Ovary (tissue), 3 donors: ENCODE results near the gene CPN2.

Experiments
- EP300 ChIP-seq: sonication (generic); formaldehyde crosslinking; IDR thresholded peaks from one replicate; pipeline ENCODE4 v1.6.1; 2017; ENCODE audit warnings: antibody characterized with exemption
- POLR2A ChIP-seq: fragments of 450-650 bp; IDR thresholded peaks from one replicate; pipeline ENCODE4 v1.6.1; 2017; ENCODE audit warnings: antibody characterized with exemption, mild to moderate bottlenecking, moderate library complexity
- TF ChIP-seq, protein P1 (sequence below), 3 donors: fragments of 450-650 bp in 2 of 3; fragments of 200-600 bp in 1 of 3; IDR thresholded peaks; one replicate each; pipeline versions ENCODE4 v1.5.1 to v1.8.0; 2016 to 2022; ENCODE audit warnings: antibody characterized with exemption in 3 of 3, mild to moderate bottlenecking in 1 of 3
- donor health status: DM: no; HTN: no; CAD: no.

DNA sequence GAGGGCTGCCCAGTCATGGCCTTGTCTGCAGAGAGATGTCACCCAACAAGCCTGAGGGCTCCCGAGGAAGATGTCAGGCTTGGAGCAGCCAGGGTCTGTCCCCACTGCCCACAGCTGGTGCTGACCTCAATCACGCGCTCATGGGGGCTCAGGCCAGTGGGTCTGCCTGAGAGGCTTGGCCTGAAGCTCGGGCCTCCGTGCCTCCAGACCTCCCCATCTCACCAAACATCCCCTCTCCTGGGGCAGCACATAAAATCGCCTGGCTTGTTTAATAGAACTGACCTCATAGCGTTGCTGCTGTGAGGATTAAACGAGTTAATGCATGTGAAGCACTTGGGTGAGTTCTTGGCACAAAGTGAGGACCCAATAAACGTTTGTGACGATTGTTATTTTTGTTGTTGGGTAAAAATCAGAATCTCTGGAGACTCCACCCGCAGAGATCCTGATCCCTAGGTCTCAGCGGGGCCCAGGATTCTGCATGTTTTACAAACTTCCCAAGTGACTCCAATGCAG is 14.9 kb upstream of the CPN2 start:
- TF ChIP-seq, protein P1, sequence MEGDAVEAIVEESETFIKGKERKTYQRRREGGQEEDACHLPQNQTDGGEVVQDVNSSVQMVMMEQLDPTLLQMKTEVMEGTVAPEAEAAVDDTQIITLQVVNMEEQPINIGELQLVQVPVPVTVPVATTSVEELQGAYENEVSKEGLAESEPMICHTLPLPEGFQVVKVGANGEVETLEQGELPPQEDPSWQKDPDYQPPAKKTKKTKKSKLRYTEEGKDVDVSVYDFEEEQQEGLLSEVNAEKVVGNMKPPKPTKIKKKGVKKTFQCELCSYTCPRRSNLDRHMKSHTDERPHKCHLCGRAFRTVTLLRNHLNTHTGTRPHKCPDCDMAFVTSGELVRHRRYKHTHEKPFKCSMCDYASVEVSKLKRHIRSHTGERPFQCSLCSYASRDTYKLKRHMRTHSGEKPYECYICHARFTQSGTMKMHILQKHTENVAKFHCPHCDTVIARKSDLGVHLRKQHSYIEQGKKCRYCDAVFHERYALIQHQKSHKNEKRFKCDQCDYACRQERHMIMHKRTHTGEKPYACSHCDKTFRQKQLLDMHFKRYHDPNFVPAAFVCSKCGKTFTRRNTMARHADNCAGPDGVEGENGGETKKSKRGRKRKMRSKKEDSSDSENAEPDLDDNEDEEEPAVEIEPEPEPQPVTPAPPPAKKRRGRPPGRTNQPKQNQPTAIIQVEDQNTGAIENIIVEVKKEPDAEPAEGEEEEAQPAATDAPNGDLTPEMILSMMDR (IDR thresholded peaks at IDR 0.05), result no peak
- TF ChIP-seq EP300 (no peak), POLR2A (no peak)
